ENCODE data around the gene ACTG1. TPM values are rescaled to one million over a fixed set of nuclear protein-coding genes. Genes with fewer than 3 reads are reported as not detected.

The ACTG1 gene
- total RNA-seq, 1 experiment from 2014 or later = 4,109 TPM

DNA sequence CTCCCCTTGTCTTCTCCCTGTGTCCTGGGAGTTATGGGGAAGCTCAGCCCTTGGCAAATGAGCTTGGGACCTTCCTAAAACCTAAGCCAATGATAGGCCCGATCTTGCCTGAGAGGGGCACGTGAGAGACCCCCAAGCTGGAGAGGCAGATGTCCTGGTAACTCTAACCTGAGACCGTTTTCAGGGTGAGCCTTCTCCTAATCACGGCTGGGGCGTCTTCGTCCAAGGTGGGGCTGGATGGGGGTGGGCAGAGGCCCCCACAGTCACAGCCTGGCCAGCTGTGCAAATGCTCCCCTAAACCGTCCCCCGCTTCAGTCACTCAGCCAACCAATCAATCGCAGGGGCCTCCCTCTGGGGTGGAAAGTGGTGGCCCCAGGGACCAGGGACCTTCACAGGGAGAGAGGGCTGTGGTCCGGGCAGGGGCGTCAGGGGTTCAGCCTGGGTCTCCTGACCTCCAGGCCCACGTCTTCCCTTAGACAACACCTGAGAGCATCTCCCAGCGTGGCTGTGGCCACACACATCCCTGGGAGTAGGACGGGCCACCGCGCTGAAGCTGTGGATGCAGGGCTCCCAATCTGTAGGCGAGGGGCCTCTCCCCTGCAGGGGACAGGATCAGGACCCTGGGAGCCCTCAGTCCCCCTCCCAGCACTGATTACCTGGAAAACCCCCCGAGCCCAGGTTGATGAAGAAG, 30.6 kb downstream of the ACTG1 start:
- DNase-seq (ENCODE audit: low read depth) = no peak

GRCh38 chr17:81481073-81481799, 31.4 kb downstream of the ACTG1 start:
- peak; percentile 61 for DNase-seq (ENCODE audit: low read depth)

- peak; percentile 85 for DNase-seq (ENCODE audit: low read depth)
These were observed 32.2 kb downstream of the ACTG1 start for GRCh38 chr17:81480140-81481072.

GRCh38 chr17:81479175-81480071, 33.2 kb downstream of the ACTG1 start:
- DNase-seq (ENCODE audit: low read depth) = no peak

DNA sequence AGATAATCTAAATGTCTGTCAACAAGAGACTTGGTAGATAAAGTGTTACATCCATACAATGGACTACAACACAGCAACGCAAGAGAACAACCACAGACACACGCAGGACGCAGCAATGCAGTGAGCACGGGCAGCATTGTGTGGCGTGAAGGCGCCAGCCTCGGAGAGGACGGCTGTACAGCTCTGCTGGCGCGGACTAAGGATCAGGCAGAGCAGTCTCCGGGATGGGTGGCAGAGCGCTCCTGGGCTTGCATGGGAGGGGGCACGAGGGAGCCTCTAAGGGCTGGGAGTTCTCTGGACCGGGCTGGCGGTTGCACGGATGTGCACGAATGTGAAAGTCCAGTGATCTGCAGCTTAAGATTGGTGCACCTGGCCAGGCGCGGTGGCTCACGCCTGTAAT, 34.5 kb downstream of the ACTG1 start:
- no peak for DNase-seq (ENCODE audit: low read depth)

DNA sequence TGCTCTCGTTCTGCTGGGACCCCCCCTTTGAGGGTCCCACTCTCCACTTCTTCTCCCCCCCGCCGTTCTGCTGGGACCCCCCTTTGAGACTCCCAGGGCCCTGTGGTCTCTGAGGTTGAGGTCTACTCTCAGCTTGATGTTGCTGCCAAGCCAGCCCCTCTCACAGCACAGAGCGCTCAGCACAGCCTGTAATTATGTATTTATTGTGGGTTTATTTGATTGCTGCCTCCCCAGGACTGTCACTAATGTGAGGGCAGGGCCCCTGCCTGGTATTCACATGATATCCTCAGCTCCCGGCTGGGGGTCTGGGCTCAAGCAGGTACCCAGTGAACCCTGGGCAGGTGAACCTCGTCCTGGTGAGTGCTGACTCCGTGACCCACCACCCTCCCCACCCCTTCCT, 35.4 kb downstream of the ACTG1 start:
- no peak for DNase-seq (ENCODE audit: low read depth)

- no peak for DNase-seq (ENCODE audit: low read depth)
These were observed 36.0 kb downstream of the ACTG1 start for GRCh38 chr17:81476635-81477034.

- DNase-seq (ENCODE audit: low read depth) = no peak
These were observed 36.5 kb downstream of the ACTG1 start for GRCh38 chr17:81476097-81476496.

- no peak for DNase-seq (ENCODE audit: low read depth)
These were observed 37.6 kb downstream of the ACTG1 start for GRCh38 chr17:81474958-81475357.

DNA sequence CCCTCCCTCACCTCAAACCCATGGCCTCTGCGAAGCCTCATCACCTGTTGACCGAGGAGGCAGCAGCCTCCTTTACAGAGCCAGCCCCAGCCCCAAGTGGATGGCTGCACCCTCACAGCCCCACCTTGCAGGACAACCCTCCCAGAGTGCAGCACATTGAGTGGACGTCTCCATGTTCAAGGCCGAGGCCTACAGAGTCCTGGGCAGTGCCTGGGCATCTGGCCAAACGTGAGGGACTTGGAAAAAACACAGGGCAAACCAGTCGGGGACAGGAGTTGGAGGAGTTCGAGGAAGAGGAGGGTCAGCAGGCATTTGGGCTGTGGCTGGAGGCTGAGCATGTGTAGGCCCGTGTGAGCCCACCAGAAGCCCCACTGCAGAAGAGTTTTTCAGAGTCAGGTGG, 39.6 kb downstream of the ACTG1 start:
- DNase-seq (ENCODE audit: low read depth) = no peak

- DNase-seq (ENCODE audit: low read depth) = peak; percentile 95
These were observed 40.7 kb downstream of the ACTG1 start for GRCh38 chr17:81471818-81472456.

DNA sequence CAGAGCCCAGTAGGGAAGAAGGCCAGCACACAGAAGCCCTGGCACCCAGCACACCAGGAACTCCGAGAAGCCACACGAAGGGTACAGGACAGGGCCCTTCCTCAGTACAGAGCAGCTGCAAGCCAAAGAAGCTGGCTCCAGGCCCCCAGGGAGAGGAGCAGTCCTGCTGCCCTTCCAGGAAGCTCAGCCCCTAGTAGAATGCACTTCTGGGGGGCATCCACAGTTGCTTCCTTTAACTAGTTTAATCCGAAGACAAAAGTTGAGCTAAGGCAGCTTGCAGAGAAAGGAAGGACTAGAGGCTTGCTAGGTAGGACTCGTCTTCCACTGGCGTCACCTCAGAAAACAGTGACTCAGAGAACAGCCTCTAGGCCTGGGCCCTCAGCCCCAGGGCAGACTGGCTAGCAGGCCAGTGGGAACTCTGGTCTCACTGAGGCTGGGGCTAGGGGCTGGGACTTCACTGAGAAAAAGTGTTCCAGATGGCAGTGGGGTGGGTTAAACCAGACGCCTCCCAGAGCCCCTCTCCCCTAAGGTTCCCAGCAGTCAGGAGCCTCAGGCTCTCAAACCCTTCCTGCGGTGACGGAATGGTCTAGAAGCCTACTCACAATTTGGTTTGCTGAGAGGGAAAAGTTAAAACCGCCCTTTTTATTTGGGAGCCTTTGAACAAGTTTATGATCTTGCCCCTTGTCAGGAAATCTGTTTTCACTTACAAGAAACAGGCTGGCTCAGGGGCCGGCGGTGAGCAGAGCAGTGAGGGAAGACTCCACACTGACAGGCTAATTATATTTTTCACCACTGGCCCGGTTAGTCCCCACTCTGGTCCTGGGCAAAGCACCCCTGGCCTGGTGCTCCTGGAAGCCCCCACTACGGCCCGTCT, 41.4 kb downstream of the ACTG1 start:
- DNase-seq (ENCODE audit: low read depth) = peak; percentile 64

GRCh38 chr17:81470270-81470943, 42.2 kb downstream of the ACTG1 start:
- no peak for DNase-seq (ENCODE audit: low read depth)

GRCh38 chr17:81469266-81469665, 43.3 kb downstream of the ACTG1 start:
- no peak for DNase-seq (ENCODE audit: low read depth)

DNA sequence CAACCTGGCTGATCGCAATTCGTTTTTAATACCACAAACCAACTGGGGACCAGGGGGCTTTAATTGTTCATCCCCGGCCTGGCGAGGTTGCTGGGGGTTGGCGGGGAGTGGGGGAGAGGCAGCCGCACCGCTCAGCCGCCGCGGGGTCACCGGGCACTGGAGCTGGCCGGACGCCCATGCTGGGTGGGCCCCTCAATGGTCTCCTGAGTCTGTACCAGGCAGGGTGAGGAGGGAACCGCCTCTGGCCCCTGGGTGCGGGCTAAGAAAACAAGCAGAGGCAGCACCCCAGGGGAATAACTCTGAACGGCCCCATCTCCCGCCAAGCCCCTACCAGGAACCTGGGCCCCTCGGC, 43.9 kb downstream of the ACTG1 start:
- no peak for DNase-seq (ENCODE audit: low read depth)

DNA sequence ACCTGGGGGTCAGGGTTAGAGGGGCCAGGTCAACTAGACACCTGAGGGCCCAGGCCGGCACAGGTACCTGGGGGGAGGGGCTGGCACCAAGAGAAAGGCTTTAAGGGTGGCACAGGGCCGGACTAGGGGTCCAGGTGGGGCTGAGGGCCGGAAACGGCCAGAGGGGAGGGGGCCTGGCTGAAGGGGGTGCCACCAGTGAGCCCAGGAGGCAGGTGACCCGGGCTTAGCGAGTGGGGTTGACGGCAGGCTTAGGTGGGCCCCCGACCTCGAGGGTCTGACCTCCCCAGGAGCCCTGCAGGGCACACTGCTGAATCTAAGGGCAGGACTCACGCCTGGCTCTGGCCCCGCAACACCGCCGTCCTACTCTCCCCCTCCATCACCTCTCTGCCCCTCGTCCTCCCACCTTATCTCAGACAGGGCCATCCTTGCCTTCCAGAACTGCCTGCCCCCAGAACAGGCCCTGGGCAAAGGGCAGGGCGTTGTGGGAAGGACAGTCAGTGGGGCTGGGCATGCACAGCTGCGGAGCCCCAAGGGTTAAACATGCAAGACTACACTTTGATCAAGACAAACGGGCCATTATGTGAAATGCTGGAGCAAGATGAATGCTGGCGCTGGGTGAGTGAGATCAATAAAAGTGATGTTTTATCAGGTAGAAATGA, 44.4 kb downstream of the ACTG1 start:
- DNase-seq (ENCODE audit: low read depth) = no peak

DNA sequence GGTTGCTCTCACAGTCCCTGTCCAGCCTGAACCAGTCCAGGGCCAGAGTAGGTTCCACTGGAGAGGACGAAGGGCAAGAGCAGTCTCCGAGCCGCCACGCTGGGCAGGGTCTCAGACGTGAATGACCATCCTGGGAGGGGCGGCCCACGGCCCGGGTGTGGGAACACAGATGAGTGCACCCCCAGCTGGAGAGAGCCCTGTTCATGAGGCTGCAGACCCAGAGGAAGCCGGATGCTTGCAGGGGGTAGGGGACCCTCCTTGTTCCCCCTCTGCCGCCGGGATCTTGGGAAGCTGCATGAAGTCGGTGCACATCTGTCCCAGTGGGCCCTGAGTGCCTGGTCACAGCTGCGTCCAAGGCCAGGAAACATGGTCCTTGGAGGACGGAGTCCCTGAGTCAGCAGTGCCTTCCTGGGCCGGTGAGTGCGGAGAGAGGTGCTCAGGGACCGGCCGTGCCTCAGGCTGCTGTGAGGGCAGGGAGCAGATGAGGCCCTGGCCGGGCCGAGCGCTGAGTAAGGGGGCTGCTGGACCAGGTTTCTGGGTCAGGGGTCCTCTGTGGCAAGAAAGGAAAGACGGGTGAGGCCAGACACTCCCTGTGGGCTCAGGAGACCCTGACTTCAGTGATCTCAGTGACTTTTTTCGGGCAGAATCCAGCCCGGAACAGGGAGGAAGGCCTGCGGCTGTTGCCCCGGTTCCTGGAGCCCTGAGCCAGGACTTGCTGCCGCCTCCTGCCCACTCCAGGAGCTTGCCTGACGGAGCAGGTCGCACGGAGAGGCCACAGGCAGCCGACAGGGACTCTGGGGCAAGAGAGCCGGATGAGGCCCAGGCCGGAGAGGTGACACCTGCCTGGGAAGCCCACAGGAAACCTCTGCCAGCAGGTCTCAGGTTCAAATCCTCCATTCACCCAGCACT, 45.8 kb downstream of the ACTG1 start:
- no peak for DNase-seq (ENCODE audit: low read depth)

- no peak for DNase-seq (ENCODE audit: low read depth)
These were observed 46.7 kb downstream of the ACTG1 start for GRCh38 chr17:81465910-81466309.
